Spleen (tissue), 7 donors: ENCODE results near the gene MRPL23.

Experiments used
- POLR2A ChIP-seq, 3 donors: fragments of 450-650 bp; IDR thresholded peaks; one replicate each; pipeline ENCODE4 v1.5.1; 2017; ENCODE audit warnings: antibody characterized with exemption in 3 of 3, mild to moderate bottlenecking in 1 of 3
- POLR2AphosphoS5 ChIP-seq, 3 donors: sonication (generic); formaldehyde crosslinking; IDR thresholded peaks; one replicate each; pipeline ENCODE4 v1.5.1; 2017; ENCODE audit warnings: antibody characterized with exemption in 3 of 3
- TF ChIP-seq, protein P1 (sequence below), 11 experiments: fragments of 200-600 bp in 7 of 11; fragments of 450-650 bp in 4 of 11; sonication (generic) in 4 of 11; IDR thresholded peaks in 8 of 11; conservative IDR thresholded peaks in 3 of 11; 1 replicate in 7 of 11; 2 replicates in 4 of 11; pipeline versions ENCODE4 v1.4.0 to v1.8.0; 2016 to 2021; ENCODE audit warnings: antibody characterized with exemption in 11 of 11, inconsistent platforms in 4 of 11, mild to moderate bottlenecking in 1 of 11
- donor health status: DM: no; HTN: no; CAD: no; lungs with moderate emphysema.
- donor health status: DM: no; HTN: no; CAD: no.
- donor health status: DM: no; HTN: no; CAD: no.

DNA sequence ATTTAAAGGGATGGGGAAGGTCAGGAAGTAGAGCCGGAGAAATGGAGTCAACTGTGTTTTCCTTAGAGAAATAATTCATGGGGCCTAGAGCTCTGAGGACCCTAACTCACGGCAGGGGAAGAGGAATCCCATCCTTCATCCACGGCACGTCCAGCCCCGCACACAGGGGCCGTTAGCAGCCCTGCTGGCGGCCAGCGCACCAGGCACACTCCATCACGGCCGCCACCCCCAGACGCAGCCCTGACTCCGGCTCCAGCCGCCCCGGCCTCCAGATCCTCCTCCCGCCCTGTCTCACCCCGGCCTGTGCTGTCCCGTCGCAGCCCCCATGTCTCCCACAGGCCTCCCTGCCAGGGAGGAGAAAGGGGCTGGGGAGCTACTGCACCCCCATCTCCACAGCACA, 11.2 kb downstream of the MRPL23 start:
- TF ChIP-seq, protein P1, sequence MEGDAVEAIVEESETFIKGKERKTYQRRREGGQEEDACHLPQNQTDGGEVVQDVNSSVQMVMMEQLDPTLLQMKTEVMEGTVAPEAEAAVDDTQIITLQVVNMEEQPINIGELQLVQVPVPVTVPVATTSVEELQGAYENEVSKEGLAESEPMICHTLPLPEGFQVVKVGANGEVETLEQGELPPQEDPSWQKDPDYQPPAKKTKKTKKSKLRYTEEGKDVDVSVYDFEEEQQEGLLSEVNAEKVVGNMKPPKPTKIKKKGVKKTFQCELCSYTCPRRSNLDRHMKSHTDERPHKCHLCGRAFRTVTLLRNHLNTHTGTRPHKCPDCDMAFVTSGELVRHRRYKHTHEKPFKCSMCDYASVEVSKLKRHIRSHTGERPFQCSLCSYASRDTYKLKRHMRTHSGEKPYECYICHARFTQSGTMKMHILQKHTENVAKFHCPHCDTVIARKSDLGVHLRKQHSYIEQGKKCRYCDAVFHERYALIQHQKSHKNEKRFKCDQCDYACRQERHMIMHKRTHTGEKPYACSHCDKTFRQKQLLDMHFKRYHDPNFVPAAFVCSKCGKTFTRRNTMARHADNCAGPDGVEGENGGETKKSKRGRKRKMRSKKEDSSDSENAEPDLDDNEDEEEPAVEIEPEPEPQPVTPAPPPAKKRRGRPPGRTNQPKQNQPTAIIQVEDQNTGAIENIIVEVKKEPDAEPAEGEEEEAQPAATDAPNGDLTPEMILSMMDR (IDR thresholded peaks at IDR 0.05 in 8 of 11, conservative IDR thresholded peaks at IDR 0.05 in 3 of 11), result no peak
- TF ChIP-seq POLR2AphosphoS5 (IDR thresholded peaks at IDR 0.05), result no peak
- no peak for TF ChIP-seq POLR2A (IDR thresholded peaks at IDR 0.05)
